Skeletal muscle satellite cell (primary cell): Measurements from ENCODE around the gene PCSK6.
"Not testable (repeated sequence)": the region's sequence is repeated elsewhere in the genome, so short reads cannot be mapped to it uniquely, and the experiment has no call there.

Experiments used
- H3K27me3 ChIP-seq: 2 replicates; pipeline ENCODE4 v1.7.0; 2013; ENCODE audit warnings: low read length; ENCODE audit not compliant: control insufficient read depth, insufficient read depth
- H3K36me3 ChIP-seq: 2 replicates; pipeline ENCODE4 v1.7.0; 2013; ENCODE audit warnings: mild to moderate bottlenecking, control low read depth, low read length; ENCODE audit not compliant: insufficient read depth
- H3K4me1 ChIP-seq: 2 replicates; pipeline ENCODE4 v1.7.0; 2013; ENCODE audit warnings: low read length; ENCODE audit not compliant: control insufficient read depth, insufficient read depth
- H3K4me2 ChIP-seq: 2 replicates; pipeline ENCODE4 v1.7.0; 2013; ENCODE audit warnings: mild to moderate bottlenecking, low read length
- H3K4me3 ChIP-seq: 2 replicates; pipeline ENCODE4 v1.7.0; 2013; ENCODE audit warnings: low read length
- H3K9ac ChIP-seq: 2 replicates; pipeline ENCODE4 v1.7.0; 2013; ENCODE audit warnings: mild to moderate bottlenecking, low read depth, low read length, moderate library complexity
- H3K9me3 ChIP-seq: replicated peaks from 2 replicates; pipeline ENCODE4 v1.7.0; 2013; ENCODE audit warnings: mild to moderate bottlenecking, control low read depth, low read length

Gene PCSK6

GRCh38 chr15:101461097-101461496 lies 28.4 kb downstream of the PCSK6 start:
- Histone ChIP-seq H3K4me2 (no peak overlapping the region), H3K4me3 (no peak overlapping the region), H3K9me3 (no peaks in the 10 kb centered on the region)

GRCh38 chr15:101459579-101460300 lies 29.8 kb downstream of the PCSK6 start:
- H3K36me3 ChIP-seq, result no peaks in the 10 kb centered on the region
- H3K4me2 ChIP-seq, result no peak overlapping the region
- peaks cover 21% of the 10 kb centered on the region for H3K27me3 ChIP-seq
- H3K9me3 ChIP-seq, result no peaks in the 10 kb centered on the region
- no peak overlapping the region for H3K9ac ChIP-seq
- H3K4me1 ChIP-seq, result no peaks in the 10 kb centered on the region
- no peak overlapping the region for H3K4me3 ChIP-seq

More at GRCh38 chr15:101461097-101461496, 28.4 kb downstream of the PCSK6 start:
- H3K36me3 ChIP-seq, result no peaks in the 10 kb centered on the region
- peaks cover 14% of the 10 kb centered on the region for H3K27me3 ChIP-seq
- no peak overlapping the region for H3K9ac ChIP-seq
- no peaks in the 10 kb centered on the region for H3K4me1 ChIP-seq

- H3K4me2 ChIP-seq, result no peak overlapping the region
- peaks cover 21% of the 10 kb centered on the region for H3K27me3 ChIP-seq
Measured at GRCh38 chr15:101458908-101459578, 30.5 kb downstream of the PCSK6 start.

GRCh38 chr15:101458158-101458900 lies 31.2 kb downstream of the PCSK6 start:
- peaks cover 21% of the 10 kb centered on the region for H3K27me3 ChIP-seq
- H3K4me3 ChIP-seq, result no peak overlapping the region
- H3K9me3 ChIP-seq, result no peaks in the 10 kb centered on the region
- no peak overlapping the region for H3K9ac ChIP-seq
- no peaks in the 10 kb centered on the region for H3K36me3 ChIP-seq
- no peaks in the 10 kb centered on the region for H3K4me1 ChIP-seq
- no peak overlapping the region for H3K4me2 ChIP-seq

More at GRCh38 chr15:101458908-101459578, 30.5 kb downstream of the PCSK6 start:
- H3K9ac ChIP-seq, result no peak overlapping the region
- no peaks in the 10 kb centered on the region for H3K9me3 ChIP-seq
- H3K4me3 ChIP-seq, result no peak overlapping the region
- no peaks in the 10 kb centered on the region for H3K36me3 ChIP-seq
- no peaks in the 10 kb centered on the region for H3K4me1 ChIP-seq

GRCh38 chr15:101457696-101458095 lies 31.8 kb downstream of the PCSK6 start:
- Histone ChIP-seq H3K9ac (no peak overlapping the region), H3K27me3 (peaks cover 21% of the 10 kb centered on the region), H3K36me3 (no peaks in the 10 kb centered on the region), H3K4me1 (no peaks in the 10 kb centered on the region), H3K4me3 (no peak overlapping the region), H3K4me2 (no peak overlapping the region), H3K9me3 (no peaks in the 10 kb centered on the region)

GRCh38 chr15:101456057-101456739 lies 33.3 kb downstream of the PCSK6 start:
- Histone ChIP-seq H3K36me3 (no peaks in the 10 kb centered on the region), H3K4me1 (no peaks in the 10 kb centered on the region), H3K9ac (no peak overlapping the region), H3K4me3 (no peak overlapping the region), H3K4me2 (no peak overlapping the region), H3K27me3 (peaks cover 21% of the 10 kb centered on the region), H3K9me3 (no peaks in the 10 kb centered on the region)

- Histone ChIP-seq H3K9me3 (no peaks in the 10 kb centered on the region), H3K4me1 (peaks cover 3% of the 10 kb centered on the region), H3K4me3 (no peak overlapping the region), H3K36me3 (no peaks in the 10 kb centered on the region), H3K27me3 (peaks cover 24% of the 10 kb centered on the region), H3K4me2 (no peak overlapping the region), H3K9ac (no peak overlapping the region)
Measured at GRCh38 chr15:101455291-101456025, 34.0 kb downstream of the PCSK6 start.

GRCh38 chr15:101454781-101455180 lies 34.7 kb downstream of the PCSK6 start:
- H3K27me3 ChIP-seq, result peaks cover 24% of the 10 kb centered on the region
- not testable (repeated sequence) for H3K4me1 ChIP-seq, H3K4me2 ChIP-seq, H3K9me3 ChIP-seq, H3K9ac ChIP-seq, H3K4me3 ChIP-seq, H3K36me3 ChIP-seq

GRCh38 chr15:101454365-101454764 lies 35.1 kb downstream of the PCSK6 start:
- Histone ChIP-seq H3K9me3 (no peaks in the 10 kb centered on the region), H3K4me2 (no peak overlapping the region), H3K9ac (no peak overlapping the region), H3K36me3 (no peaks in the 10 kb centered on the region), H3K4me1 (peaks cover 3% of the 10 kb centered on the region), H3K4me3 (no peak overlapping the region), H3K27me3 (peaks cover 24% of the 10 kb centered on the region)

- H3K9me3 ChIP-seq, result no peaks in the 10 kb centered on the region
- no peak overlapping the region for H3K9ac ChIP-seq
- H3K4me3 ChIP-seq, result no peak overlapping the region
- no peak overlapping the region for H3K4me2 ChIP-seq
- H3K36me3 ChIP-seq, result no peaks in the 10 kb centered on the region
- peaks cover 24% of the 10 kb centered on the region for H3K27me3 ChIP-seq
- H3K4me1 ChIP-seq, result peaks cover 3% of the 10 kb centered on the region
Measured at GRCh38 chr15:101453123-101454120, 36.1 kb downstream of the PCSK6 start.
